HEK293 (cell line): ENCODE data around the gene DVL3.
A peak's percentile ranks its signal among the peaks of the same experiment; 100 is the strongest.

ENCODE experiments used
- CTCF ChIA-PET: fragments of 350-600 bp; formaldehyde crosslinking; extraction: SDS; loops from one replicate; lab custom pipeline; 2021; ENCODE audit warnings: antibody characterized with exemption; lab: Yijun Ruan, JAX
- POLR2A ChIA-PET: fragments of 300-600 bp; formaldehyde crosslinking; extraction: SDS; loops from one replicate; lab custom pipeline; 2020; ENCODE audit warnings: antibody characterized with exemption, inconsistent platforms; lab: Yijun Ruan, JAX
- H3K27ac ChIP-seq: fragments of 200-500 bp; sonication (Bioruptor generic); 2 replicates; pipeline ENCODE4 v1.5.1; 2014; ENCODE audit warnings: low read depth, low read length, control low read depth, inconsistent platforms; ENCODE audit errors: extremely low read depth
- H3K36me3 ChIP-seq, 2 experiments: fragments of 200-500 bp in 1 of 2; sonication (Bioruptor generic) in 1 of 2; 1 replicate in 1 of 2; 2 replicates in 1 of 2; pipeline ENCODE4 v1.5.1; 2014 to 2017; ENCODE audit warnings: inconsistent platforms in 2 of 2, low read length in 2 of 2; ENCODE audit not compliant: control insufficient read depth in 2 of 2, insufficient read depth in 1 of 2
- H3K4me1 ChIP-seq: fragments of 200-500 bp; sonication (Bioruptor generic); 2 replicates; pipeline ENCODE4 v1.5.1; 2014; ENCODE audit warnings: mild to moderate bottlenecking, low read length, inconsistent platforms; ENCODE audit not compliant: control insufficient read depth, insufficient read depth
- H3K4me3 ChIP-seq: 2 replicates; pipeline ENCODE4 v1.5.1; 2011; ENCODE audit warnings: low read depth, mild to moderate bottlenecking, control low read depth, low read length, moderate library complexity
- H3K9me3 ChIP-seq: fragments of 200-500 bp; sonication (Bioruptor generic); 2 replicates; pipeline ENCODE4 v1.5.1; 2014; ENCODE audit warnings: low read depth, low read length, inconsistent platforms; ENCODE audit not compliant: control insufficient read depth, insufficient read depth
- FEZF1 ChIP-seq: fragments of 450-650 bp; formaldehyde crosslinking; IDR thresholded peaks from 2 replicates; pipeline ENCODE4 v1.5.1; 2016; ENCODE audit warnings: missing biosample characterization, missing genetic modification characterization
- KLF10 ChIP-seq: fragments of 450-650 bp; IDR thresholded peaks from 2 replicates; pipeline ENCODE4 v1.5.1; 2018; ENCODE audit warnings: missing biosample characterization, mild to moderate bottlenecking, missing genetic modification characterization
- MEIS1 ChIP-seq: sonication (generic); formaldehyde crosslinking; IDR thresholded peaks from 2 replicates; pipeline ENCODE4 v1.8.1; 2022; ENCODE audit warnings: missing genetic modification reagents, mild to moderate bottlenecking, borderline replicate concordance
- ZBTB10 ChIP-seq: fragments of 450-650 bp; formaldehyde crosslinking; IDR thresholded peaks from 2 replicates; pipeline ENCODE4 v1.5.1; 2016; ENCODE audit warnings: missing biosample characterization, missing genetic modification characterization
- ZBTB17 ChIP-seq: fragments of 450-650 bp; formaldehyde crosslinking; IDR thresholded peaks from 2 replicates; pipeline ENCODE4 v1.5.1; 2016; ENCODE audit warnings: missing biosample characterization, missing genetic modification characterization
- ZFP3 ChIP-seq: fragments of 450-650 bp; formaldehyde crosslinking; IDR thresholded peaks from 2 replicates; pipeline ENCODE4 v1.5.1; 2016; ENCODE audit warnings: low read depth, missing biosample characterization, missing genetic modification characterization
- ZNF211 ChIP-seq: fragments of 450-650 bp; formaldehyde crosslinking; IDR thresholded peaks from 2 replicates; pipeline ENCODE4 v1.5.1; 2016; ENCODE audit warnings: low read depth, missing biosample characterization, missing genetic modification characterization
- ZNF362 ChIP-seq: fragments of 450-650 bp; formaldehyde crosslinking; IDR thresholded peaks from 2 replicates; pipeline ENCODE4 v1.5.1; 2016; ENCODE audit warnings: missing biosample characterization, missing genetic modification characterization
- ZNF664 ChIP-seq: fragments of 450-650 bp; formaldehyde crosslinking; IDR thresholded peaks from 2 replicates; pipeline ENCODE4 v1.5.1; 2016; ENCODE audit warnings: missing biosample characterization, missing genetic modification characterization
- ZNF837 ChIP-seq: fragments of 450-650 bp; formaldehyde crosslinking; IDR thresholded peaks from 2 replicates; pipeline ENCODE4 v1.5.1; 2016; ENCODE audit warnings: missing biosample characterization, missing genetic modification characterization
- TF ChIP-seq, protein P1 (sequence below): fragments of 450-650 bp; formaldehyde crosslinking; IDR thresholded peaks from 2 replicates; pipeline ENCODE4 v1.5.1; 2016; ENCODE audit warnings: missing biosample characterization, missing genetic modification characterization, low read depth

DVL3 gene

DNA sequence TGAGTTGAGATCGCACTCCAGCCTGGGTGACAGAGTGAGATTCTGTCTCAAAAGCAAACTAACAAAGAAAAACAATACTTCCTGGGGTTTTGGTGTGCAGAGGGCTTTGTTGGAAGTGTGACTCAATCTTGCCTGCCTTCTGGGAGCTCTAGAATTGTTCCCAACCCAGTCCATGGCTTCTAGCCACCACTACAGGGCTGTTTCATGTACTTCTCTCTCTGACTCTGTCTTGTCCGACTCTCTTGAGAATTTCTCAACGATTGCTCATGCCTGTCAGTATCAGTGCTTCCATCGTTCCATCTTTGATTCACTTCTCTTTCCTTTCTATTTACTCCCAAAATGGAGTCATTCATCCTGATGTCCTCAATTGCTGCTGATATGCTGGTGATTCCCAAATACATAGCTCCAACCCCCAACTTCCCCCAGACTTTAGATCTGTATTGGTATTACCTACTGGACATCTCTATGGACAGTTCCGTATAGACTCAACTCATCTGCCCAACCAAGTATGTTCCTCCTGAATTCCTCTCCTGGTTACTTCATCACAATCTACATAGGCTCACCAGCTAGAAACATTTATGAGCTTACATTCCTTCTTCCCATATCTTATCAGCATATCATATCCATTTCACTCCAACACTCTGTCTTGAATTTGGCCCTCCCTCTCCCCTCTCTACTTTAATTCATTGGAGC lies 17.6 kb downstream of the DVL3 start:
- POLR2A ChIA-PET: interaction anchor here (1.0 to 2.8 kb wide), 4 partner anchors 9 to 39 kb away, joined by 4 to 15 read pairs (median 8); partner anchors contain the start of genes ABCF3 and EIF2B5
- Histone ChIP-seq H3K27ac (no peak overlapping the region), H3K36me3 (peaks cover 0 to 62% of the 10 kb centered on the region in 2 experiments; a peak in 2 of 3 replicates)
- TF ChIP-seq, protein P1, sequence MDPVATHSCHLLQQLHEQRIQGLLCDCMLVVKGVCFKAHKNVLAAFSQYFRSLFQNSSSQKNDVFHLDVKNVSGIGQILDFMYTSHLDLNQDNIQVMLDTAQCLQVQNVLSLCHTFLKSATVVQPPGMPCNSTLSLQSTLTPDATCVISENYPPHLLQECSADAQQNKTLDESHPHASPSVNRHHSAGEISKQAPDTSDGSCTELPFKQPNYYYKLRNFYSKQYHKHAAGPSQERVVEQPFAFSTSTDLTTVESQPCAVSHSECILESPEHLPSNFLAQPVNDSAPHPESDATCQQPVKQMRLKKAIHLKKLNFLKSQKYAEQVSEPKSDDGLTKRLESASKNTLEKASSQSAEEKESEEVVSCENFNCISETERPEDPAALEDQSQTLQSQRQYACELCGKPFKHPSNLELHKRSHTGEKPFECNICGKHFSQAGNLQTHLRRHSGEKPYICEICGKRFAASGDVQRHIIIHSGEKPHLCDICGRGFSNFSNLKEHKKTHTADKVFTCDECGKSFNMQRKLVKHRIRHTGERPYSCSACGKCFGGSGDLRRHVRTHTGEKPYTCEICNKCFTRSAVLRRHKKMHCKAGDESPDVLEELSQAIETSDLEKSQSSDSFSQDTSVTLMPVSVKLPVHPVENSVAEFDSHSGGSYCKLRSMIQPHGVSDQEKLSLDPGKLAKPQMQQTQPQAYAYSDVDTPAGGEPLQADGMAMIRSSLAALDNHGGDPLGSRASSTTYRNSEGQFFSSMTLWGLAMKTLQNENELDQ (tag by site-specific recombination): no peak
- TF ChIP-seq ZNF837 (tag by site-specific recombination) (no peak), MEIS1 (no peak), ZBTB17 (peak; percentile 87)
- TF ChIP-seq, all 188 proteins: peak for 1
- Histone ChIP-seq H3K4me3 (no peak overlapping the region), H3K9me3 (no peaks in the 10 kb centered on the region), H3K4me1 (peaks cover 3% of the 10 kb centered on the region; the same call in 1 of the 2 replicates)
- CTCF ChIA-PET: interaction anchor here (1.9 kb wide), 1 partner anchor 55 kb away, joined by 7 read pairs; no protein-coding TSS in a partner anchor

GRCh38 chr3:184173374-184173722 lies 18.2 kb downstream of the DVL3 start:
- Histone ChIP-seq H3K4me3 (no peak overlapping the region), H3K27ac (no peak overlapping the region), H3K4me1 (peaks cover 3% of the 10 kb centered on the region; the same call in 1 of the 2 replicates), H3K36me3 (peaks cover 0 to 62% of the 10 kb centered on the region in 2 experiments; a peak in 2 of 3 replicates), H3K9me3 (no peaks in the 10 kb centered on the region)
- TF ChIP-seq ZNF211 (tag by site-specific recombination): no peak
- TF ChIP-seq ZNF664 (tag by site-specific recombination): peak; percentile 82
- TF ChIP-seq FEZF1 (tag by site-specific recombination): no peak
- no peak for TF ChIP-seq ZBTB10 (tag by site-specific recombination)
- TF ChIP-seq ZNF362 (tag by site-specific recombination): no peak
- no peak for TF ChIP-seq ZFP3 (tag by site-specific recombination)
- ChIA-PET CTCF (interaction anchor here (1.9 kb wide), 1 partner anchor 54 kb away, joined by 7 read pairs; no protein-coding TSS in a partner anchor), POLR2A (interaction anchor here (1.0 to 2.8 kb wide), 4 partner anchors 9 to 39 kb away, joined by 4 to 15 read pairs (median 8); partner anchors contain the start of genes ABCF3 and EIF2B5)

DNA sequence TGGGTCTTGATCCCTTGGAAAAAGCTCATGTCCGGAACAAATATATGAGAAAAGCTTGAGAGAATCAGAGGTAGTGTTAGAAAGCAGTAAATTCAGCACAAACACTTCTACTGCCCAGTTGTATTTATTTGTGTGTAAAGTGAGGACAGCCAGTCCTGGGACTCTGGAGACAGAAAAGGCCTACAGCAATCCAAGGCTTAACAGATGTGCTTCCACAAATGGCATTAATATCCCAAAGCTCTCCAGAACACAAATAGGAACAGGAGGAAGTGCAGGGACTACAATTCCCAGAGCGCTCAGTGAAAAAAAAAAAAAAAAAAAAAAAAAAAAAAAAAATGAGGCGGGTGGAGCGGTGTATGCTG lies 19.1 kb downstream of the DVL3 start:
- Histone ChIP-seq H3K4me3 (peak overlapping the region; percentile 9; the same call in 1 of the 2 replicates), H3K4me1 (peaks cover 3% of the 10 kb centered on the region; the same call in 1 of the 2 replicates), H3K27ac (no peak overlapping the region), H3K9me3 (no peaks in the 10 kb centered on the region), H3K36me3 (peaks cover 0 to 62% of the 10 kb centered on the region in 2 experiments; a peak in 2 of 3 replicates)
- TF ChIP-seq KLF10 (no peak), ZNF362 (tag by site-specific recombination) (peak; percentile 100)
- CTCF ChIA-PET: interaction anchor here (1.9 kb wide), 1 partner anchor 53 kb away, joined by 7 read pairs; no protein-coding TSS in a partner anchor
- POLR2A ChIA-PET: interaction anchor here (0.6 to 2.8 kb wide), 7 partner anchors 10 to 308 kb away, joined by 5 to 15 read pairs (median 6); partner anchors contain the start of genes ABCF3, DVL3 and EIF2B5
